ENCODE data around the gene DIS3L2. TPM values are rescaled to one million over a fixed set of nuclear protein-coding genes. Genes with fewer than 3 reads are reported as not detected.

Gene DIS3L2
- total RNA-seq, 1 donor = 30.7 TPM

GRCh38 chr2:232075080-232075479 is 113.6 kb downstream of the DIS3L2 start:
- TF ChIP-seq CTCF (IDR thresholded peaks at IDR 0.05; ENCODE audit: insufficient read depth, low read depth, low read length) = no peak
- no peak overlapping the region for H3K4me3 ChIP-seq (ENCODE audit: low read depth, low read length)
- peak; percentile 71 for DNase-seq (ENCODE audit: low read depth)

- no peak for TF ChIP-seq CTCF (IDR thresholded peaks at IDR 0.05; ENCODE audit: insufficient read depth, low read depth, low read length)
- H3K4me3 ChIP-seq (ENCODE audit: low read depth, low read length) = no peak overlapping the region
- DNase-seq (ENCODE audit: low read depth) = no peak
These were observed 114.3 kb downstream of the DIS3L2 start for GRCh38 chr2:232075859-232076258.

GRCh38 chr2:232076272-232076671 is 114.8 kb downstream of the DIS3L2 start:
- H3K4me3 ChIP-seq (ENCODE audit: low read depth, low read length) = no peak overlapping the region
- TF ChIP-seq CTCF (IDR thresholded peaks at IDR 0.05; ENCODE audit: insufficient read depth, low read depth, low read length) = no peak
- no peak for DNase-seq (ENCODE audit: low read depth)

- no peak for DNase-seq (ENCODE audit: low read depth)
- TF ChIP-seq CTCF (IDR thresholded peaks at IDR 0.05; ENCODE audit: insufficient read depth, low read depth, low read length) = no peak
- H3K4me3 ChIP-seq (ENCODE audit: low read depth, low read length) = no peak overlapping the region
These were observed 115.2 kb downstream of the DIS3L2 start for GRCh38 chr2:232076736-232077135.

GRCh38 chr2:232085164-232085563 is 123.7 kb downstream of the DIS3L2 start:
- DNase-seq (ENCODE audit: low read depth) = no peak
- no peak overlapping the region for H3K4me3 ChIP-seq (ENCODE audit: low read depth, low read length)
- TF ChIP-seq CTCF (IDR thresholded peaks at IDR 0.05; ENCODE audit: insufficient read depth, low read depth, low read length) = no peak

GRCh38 chr2:232085826-232086425 is 124.4 kb downstream of the DIS3L2 start:
- no peak for TF ChIP-seq CTCF (IDR thresholded peaks at IDR 0.05; ENCODE audit: insufficient read depth, low read depth, low read length)
- H3K4me3 ChIP-seq (ENCODE audit: low read depth, low read length) = no peak overlapping the region
- no peak for DNase-seq (ENCODE audit: low read depth)

- no peak overlapping the region for H3K4me3 ChIP-seq (ENCODE audit: low read depth, low read length)
- no peak for TF ChIP-seq CTCF (IDR thresholded peaks at IDR 0.05; ENCODE audit: insufficient read depth, low read depth, low read length)
- DNase-seq (ENCODE audit: low read depth) = no peak
These were observed 127.3 kb downstream of the DIS3L2 start for GRCh38 chr2:232088771-232089170.

Data from fibroblast of villous mesenchyme (primary cell).